Measurements from ENCODE around the gene CCR7. TPM values are rescaled to one million over a fixed set of nuclear protein-coding genes. Genes with fewer than 3 reads are reported as not detected.
A peak's percentile ranks its signal among the peaks of the same experiment; 100 is the strongest.
"Not testable (repeated sequence)": the region's sequence is repeated elsewhere in the genome, so short reads cannot be mapped to it uniquely, and the experiment has no call there.

CCR7 gene
- total and polyA plus RNA-seq, 5 experiments from 2014 or later, result 571 to 2,008 (median 897) TPM

GRCh38 chr17:40572245-40572993 is 7.1 kb upstream of the CCR7 start:
- Mint-ChIP-seq H3K4me1 (peaks cover 32 to 79% (median 71%) of the 10 kb centered on the region in 4 donors), H3K9me3 (peaks cover 4 to 50% (median 32%) of the 10 kb centered on the region in 9 donors), H3K4me3 (peak overlapping the region in 2 of 10 donors; percentile 20 to 57), H3K36me3 (peaks cover 0 to 36% (median 34%) of the 10 kb centered on the region in 3 donors), H3K27ac (peak overlapping the region in 3 of 10 donors; percentile 1 to 53 (median 27))
- ATAC-seq, H3K27me3 Mint-ChIP-seq, DNase-seq: not testable (repeated sequence)
- POLR2A ChIA-PET, result interaction anchor here (0.6 to 30.1 kb wide), 5 partner anchors 7 to 46 kb away, joined by 3 to 1289 read pairs (median 6); partner anchors contain the start of gene CCR7

- DNase-seq, result no peak
- H3K36me3 Mint-ChIP-seq, result peaks cover 20 to 40% (median 39%) of the 10 kb centered on the region in 3 donors
- POLR2A ChIA-PET, result interaction anchor here (0.6 to 37.3 kb wide), 10 partner anchors 8 to 1121 kb away, joined by 3 to 2269 read pairs (median 9); no protein-coding TSS in a partner anchor
Measured at GRCh38 chr17:40568074-40568836, 3.0 kb upstream of the CCR7 start.

GRCh38 chr17:40567377-40567776 is 2.1 kb upstream of the CCR7 start:
- peaks cover 29 to 41% (median 39%) of the 10 kb centered on the region in 3 donors for H3K36me3 Mint-ChIP-seq
- H3K9me3 Mint-ChIP-seq, result peaks cover 2 to 21% (median 13%) of the 10 kb centered on the region in 9 donors
- ATAC-seq (no peak), DNase-seq (no peak)
- H3K4me3 Mint-ChIP-seq, result peak overlapping the region in 3 of 10 donors; percentile 11 to 60 (median 22)
- H3K27ac Mint-ChIP-seq, result peak overlapping the region in 8 of 10 donors; percentile 65 to 100 (median 80)
- peaks cover 41 to 89% (median 67%) of the 10 kb centered on the region in 4 donors for H3K4me1 Mint-ChIP-seq
- POLR2A ChIA-PET, result interaction anchor here (1.9 to 37.3 kb wide), 6 partner anchors 10 to 49 kb away, joined by 6 to 2269 read pairs (median 306); no protein-coding TSS in a partner anchor
- no peaks in the 10 kb centered on the region for H3K27me3 Mint-ChIP-seq

More at GRCh38 chr17:40568074-40568836, 3.0 kb upstream of the CCR7 start:
- H3K9me3 Mint-ChIP-seq, result peaks cover 2 to 27% (median 17%) of the 10 kb centered on the region in 9 donors
- no peak for ATAC-seq
- peak overlapping the region in 4 of 10 donors; percentile 2 to 35 (median 12) for H3K4me3 Mint-ChIP-seq
- peaks cover 34 to 89% (median 72%) of the 10 kb centered on the region in 4 donors for H3K4me1 Mint-ChIP-seq
- H3K27me3 Mint-ChIP-seq, result no peaks in the 10 kb centered on the region
- H3K27ac Mint-ChIP-seq, result peak overlapping the region in 8 of 10 donors; percentile 37 to 100 (median 78)

GRCh38 chr17:40565769-40566409 is 617 bp upstream of the CCR7 start:
- Mint-ChIP-seq H3K27ac (peak overlapping the region; percentile 95 to 100 (median 100)), H3K9me3 (peaks cover 0 to 10% (median 0%) of the 10 kb centered on the region in 9 donors), H3K4me1 (peaks cover 42 to 87% (median 65%) of the 10 kb centered on the region in 4 donors), H3K27me3 (no peaks in the 10 kb centered on the region), H3K36me3 (peaks cover 43 to 46% (median 44%) of the 10 kb centered on the region in 3 donors), H3K4me3 (peak overlapping the region; percentile 91 to 100 (median 97))
- POLR2A ChIA-PET, result interaction anchor here (1.8 to 37.3 kb wide), 8 partner anchors 8 to 246 kb away, joined by 3 to 2269 read pairs (median 164); no protein-coding TSS in a partner anchor
- DNase-seq (peak in 3 of 10 donors; percentile 37 to 68 (median 44)), ATAC-seq (peak; percentile 7 to 10)

- DNase-seq, result peak in 8 of 10 donors; percentile 45 to 72 (median 66)
- H3K9me3 Mint-ChIP-seq, result peaks cover 0 to 10% (median 0%) of the 10 kb centered on the region in 9 donors
- POLR2A ChIA-PET, result interaction anchor here (0.9 to 37.3 kb wide), 14 partner anchors 9 to 1124 kb away, joined by 3 to 2269 read pairs (median 8); partner anchors contain the start of genes EIF1, SMARCE1 and TOP2A
- H3K4me1 Mint-ChIP-seq, result peaks cover 44 to 88% (median 64%) of the 10 kb centered on the region in 4 donors
- peak; percentile 2 to 7 for ATAC-seq
- H3K4me3 Mint-ChIP-seq, result peak overlapping the region; percentile 91 to 100 (median 97)
- H3K27ac Mint-ChIP-seq, result peak overlapping the region; percentile 95 to 100 (median 100)
- H3K36me3 Mint-ChIP-seq, result peaks cover 57 to 61% (median 60%) of the 10 kb centered on the region in 3 donors
- no peaks in the 10 kb centered on the region for H3K27me3 Mint-ChIP-seq
Measured at GRCh38 chr17:40564195-40564882, 933 bp downstream of the CCR7 start.

GRCh38 chr17:40563220-40564052 is 1.8 kb downstream of the CCR7 start:
- POLR2A ChIA-PET, result interaction anchor here (0.9 to 37.3 kb wide), 11 partner anchors 10 to 243 kb away, joined by 3 to 2269 read pairs (median 46); partner anchors contain the start of genes SMARCE1 and TOP2A
- no peaks in the 10 kb centered on the region for H3K27me3 Mint-ChIP-seq
- peak in 6 of 10 donors; percentile 47 to 67 (median 48) for DNase-seq
- peak overlapping the region; percentile 91 to 100 (median 97) for H3K4me3 Mint-ChIP-seq
- peaks cover 44 to 91% (median 65%) of the 10 kb centered on the region in 4 donors for H3K4me1 Mint-ChIP-seq
- H3K27ac Mint-ChIP-seq, result peak overlapping the region; percentile 95 to 100 (median 100)
- H3K36me3 Mint-ChIP-seq, result peaks cover 59 to 70% (median 67%) of the 10 kb centered on the region in 3 donors
- peaks cover 0 to 10% (median 0%) of the 10 kb centered on the region in 9 donors for H3K9me3 Mint-ChIP-seq
- peak; percentile 4 to 6 for ATAC-seq

DNA sequence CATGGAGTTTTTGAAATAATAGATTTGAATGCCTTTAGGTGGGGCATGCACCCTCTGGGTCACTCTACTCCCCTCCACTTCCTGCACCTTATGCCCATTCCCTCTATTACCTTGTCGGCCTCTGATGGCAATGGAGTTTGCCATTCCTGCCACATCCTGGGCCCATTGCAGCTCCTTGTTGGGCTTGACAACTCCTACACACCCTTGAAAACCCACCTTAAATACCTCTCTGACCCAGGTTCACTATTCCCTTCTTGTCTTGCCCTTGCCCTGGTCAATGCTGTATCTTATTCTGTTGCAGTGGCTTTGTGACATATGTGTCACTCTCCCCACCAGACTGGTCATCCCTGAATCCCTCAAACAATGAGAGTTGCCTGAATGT is 2.4 kb downstream of the CCR7 start:
- peaks cover 44 to 91% (median 65%) of the 10 kb centered on the region in 4 donors for H3K4me1 Mint-ChIP-seq

GRCh38 chr17:40561871-40562611 is 3.2 kb downstream of the CCR7 start:
- peak; percentile 34 to 60 for ATAC-seq
- Mint-ChIP-seq H3K36me3 (peaks cover 59 to 81% (median 73%) of the 10 kb centered on the region in 3 donors), H3K9me3 (peaks cover 0 to 10% (median 0%) of the 10 kb centered on the region in 9 donors), H3K27me3 (no peaks in the 10 kb centered on the region), H3K4me1 (peaks cover 50 to 92% (median 70%) of the 10 kb centered on the region in 4 donors), H3K27ac (peak overlapping the region; percentile 95 to 100 (median 100)), H3K4me3 (peak overlapping the region; percentile 91 to 100 (median 97))
- POLR2A ChIA-PET, result interaction anchor here (0.5 to 37.3 kb wide), 15 partner anchors 9 to 1127 kb away, joined by 3 to 2269 read pairs (median 8); partner anchors contain the start of genes EIF1 and SMARCE1
- peak in 9 of 10 donors; percentile 49 to 83 (median 76) for DNase-seq

More for the DNA sequence above, 2.4 kb downstream of the CCR7 start:
- Mint-ChIP-seq H3K27ac (peak overlapping the region; percentile 95 to 100 (median 100)), H3K9me3 (peaks cover 0 to 10% (median 0%) of the 10 kb centered on the region in 9 donors), H3K36me3 (peaks cover 59 to 74% (median 74%) of the 10 kb centered on the region in 3 donors), H3K27me3 (no peaks in the 10 kb centered on the region), H3K4me3 (peak overlapping the region; percentile 91 to 100 (median 97))
- ATAC-seq, result no peak
- POLR2A ChIA-PET, result interaction anchor here (1.3 to 37.3 kb wide), 8 partner anchors 11 to 240 kb away, joined by 5 to 2269 read pairs (median 164); partner anchors contain the start of gene SMARCE1
- DNase-seq, result peak in 1 of 10 donors; percentile 55

DNA sequence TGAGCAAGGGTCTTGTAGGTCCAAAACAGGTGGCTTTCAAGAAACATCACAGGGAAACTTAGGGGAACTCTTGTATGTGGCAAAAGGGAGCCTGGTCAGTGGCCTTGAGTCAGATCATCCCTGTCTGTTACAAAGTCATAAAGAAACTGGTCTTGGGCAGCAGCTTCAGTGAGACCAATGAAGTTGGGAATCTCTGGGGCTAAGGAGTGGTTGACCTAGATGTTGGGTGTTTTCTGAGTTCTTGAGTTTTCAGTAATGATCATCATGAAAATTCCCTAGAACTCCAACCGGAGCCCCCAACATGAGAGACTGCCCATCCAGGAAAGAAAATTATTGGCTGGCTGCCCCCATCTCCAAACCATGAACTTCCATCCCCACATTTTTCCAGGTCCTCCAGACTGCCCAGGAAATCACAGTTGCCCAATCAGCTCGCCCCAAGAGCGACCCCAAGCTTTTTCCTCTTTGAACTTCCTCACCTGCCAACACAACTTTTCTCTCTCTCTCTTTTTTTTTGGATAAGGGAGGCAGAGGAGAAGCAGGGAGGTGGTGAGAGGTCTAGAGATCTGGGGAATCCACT is 3.9 kb downstream of the CCR7 start:
- H3K36me3 Mint-ChIP-seq, result peaks cover 59 to 88% (median 78%) of the 10 kb centered on the region in 3 donors
- H3K27me3 Mint-ChIP-seq, result no peaks in the 10 kb centered on the region
- POLR2A ChIA-PET, result interaction anchor here (0.5 to 37.3 kb wide), 16 partner anchors 9 to 1127 kb away, joined by 3 to 2269 read pairs (median 7); partner anchors contain the start of genes EIF1 and SMARCE1
- ATAC-seq, result no peak
- peak overlapping the region; percentile 91 to 100 (median 97) for H3K4me3 Mint-ChIP-seq
- H3K9me3 Mint-ChIP-seq, result peaks cover 0 to 10% (median 0%) of the 10 kb centered on the region in 9 donors
- peaks cover 54 to 93% (median 73%) of the 10 kb centered on the region in 4 donors for H3K4me1 Mint-ChIP-seq
- H3K27ac Mint-ChIP-seq, result peak overlapping the region; percentile 95 to 100 (median 100)
- DNase-seq, result no peak

Measured in naive thymus-derived CD8-positive, alpha-beta T cell (primary cell).